Midbrain (tissue), 1 donor: ENCODE results near the gene GUCA2A.

Experiments used
- DNase-seq: peaks from one replicate; lab custom pipeline; 2025; lab: John Stamatoyannopoulos, UW

Gene GUCA2A

DNA sequence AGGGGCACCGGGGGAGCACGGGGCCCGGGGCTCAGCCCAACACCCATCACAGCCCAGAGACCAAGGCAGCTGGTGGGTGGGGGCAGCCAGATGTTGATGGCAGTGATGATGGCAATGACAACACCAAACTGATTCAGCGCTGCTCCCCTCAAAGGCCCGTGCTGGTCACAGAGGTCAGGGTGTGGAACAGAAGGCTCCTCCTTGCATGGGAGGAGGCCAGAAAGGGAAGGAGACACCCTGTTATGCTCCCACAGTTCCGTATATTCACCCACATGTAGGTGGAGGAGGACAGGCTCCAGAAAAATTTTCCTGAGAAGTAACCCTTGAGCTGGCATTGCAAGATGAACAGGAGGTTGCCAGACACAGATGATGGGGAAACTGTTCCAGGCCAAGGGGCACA is 10.9 kb downstream of the GUCA2A start:
- no peak for DNase-seq

DNA sequence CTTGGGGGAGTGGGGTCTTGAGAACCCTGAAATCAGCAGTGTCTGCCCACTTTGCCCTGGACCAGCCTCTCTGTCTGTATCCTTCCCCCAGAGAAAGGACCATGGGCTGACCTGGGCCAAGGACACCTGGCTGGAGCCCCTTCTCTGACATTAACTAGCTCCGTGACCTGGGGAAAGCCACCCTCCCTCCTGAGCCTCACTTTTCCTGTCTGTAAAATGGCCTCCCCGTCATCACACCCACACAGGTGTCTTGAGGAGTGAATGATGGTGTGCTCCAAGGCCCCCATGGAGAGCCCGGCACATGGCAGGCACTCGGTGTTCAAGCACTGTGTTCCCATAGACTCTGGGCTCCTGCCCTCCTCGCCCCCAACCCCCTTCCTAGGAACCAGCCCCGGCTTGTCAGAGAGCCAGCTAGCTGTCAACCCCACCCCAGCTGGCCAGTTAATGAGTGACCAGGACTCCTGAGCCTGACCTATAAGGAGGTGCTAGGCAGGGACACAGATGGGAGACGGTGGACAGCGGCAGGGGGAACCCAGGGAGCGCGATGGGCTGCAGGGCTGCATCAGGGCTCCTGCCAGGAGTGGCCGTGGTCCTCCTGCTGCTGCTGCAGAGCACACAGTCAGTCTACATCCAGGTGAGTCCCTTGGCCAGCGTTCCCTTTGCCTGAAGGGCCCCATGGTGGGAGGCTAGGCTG is 11.5 kb downstream of the GUCA2A start, which contains the start of gene GUCA2B:
TSS of gene GUCA2B (plus strand) at position 504 of the 694 bp plus-strand sequence. CDS start at position 545, 41 bp downstream.
- no peak for DNase-seq

DNA sequence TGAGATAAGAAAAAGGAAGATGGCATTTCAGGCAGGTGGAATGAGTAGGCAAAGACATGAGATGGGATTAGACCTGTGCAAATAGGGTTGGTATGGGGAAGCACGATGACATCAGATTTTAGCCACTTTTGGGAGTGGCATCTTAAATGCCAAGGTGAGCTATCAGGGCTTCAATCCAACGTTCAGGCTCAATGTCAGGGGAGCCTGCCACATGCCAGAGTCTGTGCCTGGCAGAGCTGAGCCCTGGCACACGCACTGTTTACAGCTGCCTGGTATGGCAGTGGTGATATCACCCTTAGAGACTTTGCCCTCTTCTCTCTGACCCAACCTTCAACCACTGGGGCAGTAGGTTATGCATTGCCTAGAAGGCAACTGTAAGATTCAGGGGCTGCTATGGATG is 12.4 kb downstream of the GUCA2A start:
- DNase-seq, result no peak

DNA sequence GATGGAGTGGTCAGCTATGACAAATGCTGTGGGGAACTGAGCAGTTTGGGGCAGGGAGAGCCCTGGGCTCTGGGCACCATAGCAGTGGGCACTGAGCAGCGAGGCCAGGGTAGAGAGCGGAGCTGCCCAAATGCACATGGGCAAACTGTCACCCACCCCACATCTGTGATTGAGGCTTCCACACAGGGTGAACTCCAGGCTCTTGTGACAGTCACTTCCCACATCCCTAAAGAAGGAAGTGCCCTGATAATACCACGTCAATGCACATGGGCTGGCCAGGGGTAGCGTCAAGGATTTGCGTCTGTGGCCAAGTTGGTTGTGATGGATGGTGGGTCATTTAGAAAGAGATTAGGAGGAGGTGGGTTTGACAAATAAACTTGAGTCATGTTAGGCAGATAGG is 13.9 kb downstream of the GUCA2A start:
- DNase-seq, result no peak

DNA sequence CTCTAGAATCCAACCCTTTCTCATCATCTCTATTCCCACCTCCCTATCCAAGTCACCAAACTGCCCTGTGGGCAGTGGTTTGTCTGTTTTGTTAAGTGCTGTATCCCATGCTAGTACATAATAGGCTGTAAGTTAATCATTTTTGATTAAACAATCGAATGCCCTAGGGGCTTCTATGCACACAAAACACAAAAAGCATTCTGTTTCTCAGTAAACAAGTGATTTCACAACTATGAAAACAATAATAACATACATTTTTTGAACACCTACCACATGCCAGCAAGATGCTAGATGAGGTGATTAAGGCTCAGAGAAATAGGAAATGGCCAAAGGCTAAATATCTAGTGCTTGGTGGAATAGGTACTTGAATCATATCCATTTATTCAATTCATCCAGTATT is 16.4 kb downstream of the GUCA2A start:
- DNase-seq, result no peak

DNA sequence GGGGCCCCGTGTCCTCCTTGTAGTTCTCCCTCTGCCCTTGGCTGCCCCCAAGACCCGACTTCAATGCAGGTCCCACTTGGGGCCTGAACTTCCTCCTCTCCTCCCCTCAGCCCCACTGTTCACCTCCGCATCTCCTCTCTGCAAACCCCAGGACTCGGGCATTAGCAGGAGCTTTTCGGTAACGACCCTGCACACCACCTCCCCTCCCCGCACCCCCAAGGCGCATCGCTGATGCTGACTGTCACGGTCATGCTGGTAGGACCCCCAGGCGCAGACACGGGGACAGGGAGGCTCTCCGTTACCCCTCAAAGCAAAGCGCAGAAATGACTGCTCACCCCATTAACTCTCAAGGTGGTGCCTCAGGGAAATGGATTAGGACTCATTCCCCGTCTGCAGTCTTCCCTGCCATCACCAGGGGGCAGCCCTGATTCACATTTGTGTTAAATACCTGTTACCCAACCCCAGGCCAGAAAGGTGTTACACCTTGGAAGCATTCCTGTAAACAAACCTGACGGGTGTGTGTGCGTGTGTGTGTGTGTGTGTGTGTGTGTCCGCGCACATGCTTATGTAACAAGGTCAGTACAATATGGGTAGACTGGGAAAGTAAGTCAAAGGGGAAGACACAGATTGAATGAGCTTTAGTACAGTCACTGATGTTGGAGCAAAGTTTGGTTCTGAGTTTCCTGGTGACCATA is 17.8 kb downstream of the GUCA2A start:
- peak; percentile 21 for DNase-seq

DNA sequence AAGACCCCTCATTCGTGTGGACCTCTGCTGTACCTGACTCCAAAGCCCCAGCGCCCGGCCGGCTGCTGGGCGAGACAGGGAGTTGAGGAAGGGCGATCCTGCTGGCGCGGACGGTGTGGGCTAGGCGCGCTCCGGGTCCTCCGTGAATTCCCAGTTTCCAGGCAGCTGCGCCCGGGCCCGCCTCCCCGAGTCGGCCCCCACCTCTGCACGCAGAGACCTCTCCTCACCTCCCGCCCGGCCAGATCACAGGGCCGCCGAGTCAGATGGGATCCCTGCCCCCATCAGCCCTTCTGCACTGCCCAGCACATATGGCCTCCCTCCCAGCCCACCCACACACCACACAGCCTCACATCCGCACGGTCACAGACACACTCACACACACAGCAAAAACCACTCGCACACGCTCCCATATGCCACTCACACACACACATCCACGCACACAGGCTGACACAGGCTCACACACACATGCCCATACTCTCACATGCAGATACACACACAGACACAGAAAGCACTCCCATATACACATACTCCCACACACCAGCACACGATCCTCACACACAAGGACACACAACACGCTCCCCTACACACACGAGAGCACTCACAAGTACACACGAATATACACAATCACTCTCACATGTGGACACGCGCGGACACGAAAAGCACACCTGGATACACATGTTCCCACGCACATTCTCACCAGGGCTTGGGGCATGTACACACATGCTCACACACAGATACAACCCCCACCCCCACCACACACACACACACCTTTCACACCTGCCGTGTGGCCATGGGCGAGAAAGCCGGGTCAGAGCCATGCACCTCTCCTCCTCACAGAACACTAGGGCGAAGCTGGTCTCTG is 18.6 kb downstream of the GUCA2A start:
- no peak for DNase-seq

DNA sequence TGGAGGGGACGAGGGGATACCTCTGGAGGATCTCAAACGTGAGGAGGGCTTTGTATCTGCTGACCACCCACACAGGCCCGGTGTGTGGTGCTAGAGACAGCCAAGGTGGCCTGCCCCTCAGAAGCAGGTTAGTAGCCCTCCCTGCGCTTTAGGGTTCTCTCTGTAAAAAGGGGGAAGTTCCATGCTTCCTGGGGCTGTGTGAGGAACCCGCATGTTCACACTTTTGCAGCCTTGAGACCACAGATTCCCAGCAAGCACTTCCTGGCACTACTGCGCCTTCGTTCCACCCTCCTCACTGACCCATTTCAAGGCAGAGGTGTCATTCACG is 19.2 kb downstream of the GUCA2A start:
- DNase-seq, result no peak

DNA sequence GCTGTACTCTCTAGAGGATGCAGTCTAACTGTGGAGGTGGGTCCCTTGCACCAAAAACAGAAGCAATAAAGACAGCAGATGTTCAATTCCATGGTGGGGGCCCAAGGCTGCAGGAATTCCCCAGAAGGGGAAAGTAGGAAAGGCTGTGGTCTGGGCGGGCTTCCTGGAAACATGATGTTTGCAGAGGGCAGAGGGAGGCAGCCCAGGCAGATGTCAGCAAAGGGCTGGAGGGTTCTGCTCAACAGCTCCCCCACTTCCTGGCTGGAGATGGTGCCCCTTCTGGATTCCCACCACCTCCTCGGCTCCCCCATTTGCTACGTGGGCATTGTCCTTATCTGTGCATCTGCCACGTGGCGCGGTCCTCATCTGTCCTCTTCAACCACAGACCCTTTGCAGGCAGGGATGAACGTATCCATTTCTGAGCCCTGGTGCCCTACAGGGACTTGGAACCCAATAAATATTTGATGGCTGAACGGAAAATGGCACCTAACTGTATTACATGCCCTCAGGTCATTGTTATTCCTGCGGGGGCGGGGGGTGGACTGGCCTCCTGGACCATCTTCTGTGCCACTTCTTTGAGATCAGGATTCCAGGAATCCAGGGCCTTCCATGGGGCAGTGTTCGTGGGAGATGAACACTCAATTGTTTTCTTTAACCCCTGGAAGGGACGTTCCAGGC is 19.7 kb downstream of the GUCA2A start:
- DNase-seq, result no peak

DNA sequence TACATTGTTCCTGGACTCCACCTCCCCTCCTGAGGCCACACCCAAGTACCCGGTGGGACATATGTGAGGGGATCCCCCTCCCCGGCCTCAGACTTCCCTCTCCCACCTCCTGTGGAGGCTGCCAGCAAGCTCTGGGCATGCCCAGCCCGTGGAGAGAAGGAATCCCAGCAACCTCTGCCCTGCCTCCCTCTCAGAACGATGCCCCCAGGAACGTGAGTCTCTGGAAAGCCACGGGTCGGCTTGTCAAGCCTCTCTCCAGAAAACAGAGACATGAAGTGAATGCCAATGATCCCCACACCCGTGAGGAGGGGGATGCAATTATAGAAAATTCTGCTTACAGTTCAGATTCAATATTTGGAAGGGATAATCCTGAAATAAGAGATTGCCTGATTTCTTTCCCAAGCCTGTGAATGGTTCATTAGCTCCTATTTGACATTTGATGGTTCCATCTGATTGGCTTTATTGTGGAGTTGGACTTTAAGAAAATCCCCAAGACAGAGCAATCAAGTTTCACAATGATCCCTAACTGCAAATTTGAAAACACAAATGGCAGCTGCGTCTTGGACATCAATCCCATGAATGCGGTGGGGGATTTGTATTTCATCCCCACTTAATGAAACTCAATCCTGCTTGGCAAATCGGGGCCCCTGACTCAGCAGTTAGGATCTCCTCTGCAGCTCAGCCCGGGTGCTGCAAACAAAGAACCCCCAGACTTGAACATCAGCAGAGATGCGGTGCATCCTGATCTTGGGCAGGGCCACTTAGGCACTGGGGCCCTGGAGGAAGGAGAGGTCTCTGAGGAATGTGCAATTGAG is 20.4 kb downstream of the GUCA2A start:
- DNase-seq, result no peak

DNA sequence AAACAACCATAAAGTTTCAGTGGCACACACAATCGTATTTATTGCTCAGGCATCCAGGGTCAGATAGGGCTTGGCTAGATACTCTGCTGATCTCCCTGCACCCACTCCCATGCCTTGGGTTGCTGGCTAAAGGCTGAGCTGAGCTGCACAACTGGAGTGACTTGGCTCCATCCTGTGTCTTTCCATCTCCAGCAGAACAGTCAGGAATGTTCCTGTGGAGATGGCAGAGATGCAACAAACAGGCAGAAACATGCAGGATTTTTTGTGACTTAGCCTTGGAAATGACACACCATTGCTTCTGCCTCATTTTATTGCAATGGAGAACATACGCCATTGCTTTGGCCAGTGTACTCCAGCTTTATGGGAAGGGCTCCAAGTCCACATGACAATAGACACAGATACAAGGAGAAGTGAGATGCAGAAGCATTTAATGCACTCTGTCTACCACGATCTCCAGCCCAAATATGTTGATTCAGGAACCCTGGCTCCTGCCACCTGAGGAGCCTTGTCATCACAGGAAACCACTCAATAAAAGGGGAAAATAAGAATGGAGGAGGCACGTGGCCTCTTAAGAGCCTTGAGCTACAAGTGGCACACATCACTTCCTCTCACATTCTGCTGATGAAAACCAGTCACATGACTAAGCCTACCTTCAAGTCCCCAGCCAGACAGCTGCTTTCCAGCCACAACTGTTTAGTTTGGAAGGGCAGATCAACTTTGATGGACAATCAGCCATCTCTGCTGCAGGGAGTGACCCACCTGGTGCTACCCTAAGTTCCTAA is 21.5 kb downstream of the GUCA2A start:
- DNase-seq, result no peak

DNA sequence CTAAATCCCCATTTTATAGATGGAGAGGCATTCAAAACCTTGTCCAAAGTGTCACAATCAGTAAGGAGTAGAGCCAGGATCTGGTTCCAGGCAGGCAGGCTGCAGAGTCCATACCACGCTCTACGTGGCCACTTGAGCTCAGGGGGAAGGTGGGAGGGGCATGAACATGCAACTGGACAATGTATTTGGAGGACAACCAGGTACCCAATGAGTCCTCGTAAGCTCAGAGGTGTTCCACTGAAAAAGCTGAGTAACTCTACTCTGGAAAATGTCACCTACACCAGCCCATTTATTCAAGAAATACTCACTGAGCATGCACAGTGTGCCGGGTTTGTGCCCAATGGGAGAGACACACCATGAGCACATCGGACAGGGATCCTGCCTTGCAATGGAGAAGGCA is 22.6 kb downstream of the GUCA2A start:
- no peak for DNase-seq

DNA sequence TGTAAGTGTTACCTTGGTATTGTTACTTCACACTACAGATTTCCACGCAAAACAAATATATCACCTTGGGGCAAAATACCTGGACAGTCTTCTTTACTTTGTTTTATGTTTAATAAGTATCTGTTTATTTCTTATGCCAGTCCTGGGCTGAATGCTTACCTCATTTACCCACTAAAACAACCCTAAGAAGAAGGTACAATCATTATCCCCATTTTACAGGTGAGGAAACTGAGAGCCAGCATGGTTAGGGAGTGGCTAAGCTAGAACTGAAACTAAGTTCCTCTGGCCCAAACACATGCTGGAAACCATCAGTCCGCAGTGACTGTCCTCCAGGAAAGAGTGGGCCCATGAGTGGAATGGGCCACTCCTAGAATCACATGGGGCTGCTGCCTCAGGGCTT is 24.4 kb downstream of the GUCA2A start:
- DNase-seq, result no peak

DNA sequence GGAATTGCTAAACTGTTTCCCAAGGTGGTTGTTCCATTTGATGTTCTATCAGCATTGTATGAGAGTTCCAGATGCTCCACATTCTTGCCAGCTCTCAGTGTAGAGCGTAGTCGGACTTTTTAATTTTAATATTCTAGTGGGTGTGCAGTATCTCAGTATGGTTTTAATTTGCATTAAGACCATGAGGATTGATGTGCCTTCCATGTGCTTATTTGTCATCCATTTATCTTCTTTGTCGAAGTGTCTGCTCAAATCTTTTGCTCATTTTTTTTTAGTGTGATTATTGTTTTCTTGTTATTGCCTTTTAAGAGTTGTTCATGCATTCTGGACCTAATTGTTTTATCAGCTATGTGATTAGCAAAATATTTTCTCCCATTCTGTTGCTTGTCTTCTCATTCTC is 25.1 kb downstream of the GUCA2A start:
- no peak for DNase-seq

DNA sequence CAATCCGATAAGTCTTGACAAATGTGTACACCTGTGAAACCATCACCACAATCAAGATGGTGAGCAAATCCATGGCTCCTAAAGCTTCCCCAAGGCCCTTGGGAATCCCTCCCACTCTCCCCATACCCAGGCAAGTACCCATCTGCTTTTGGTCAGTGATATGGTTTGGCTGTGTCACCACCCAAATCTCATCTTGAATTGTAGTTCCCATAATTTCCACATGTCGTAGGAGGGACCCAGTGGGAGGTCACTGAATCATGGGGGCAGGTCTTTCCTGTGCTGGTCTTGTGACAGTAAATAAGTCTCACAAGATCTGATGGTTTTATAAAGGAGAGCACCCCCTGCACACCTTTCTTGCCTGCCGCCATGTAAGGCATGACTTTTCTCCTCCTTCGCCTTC is 26.0 kb downstream of the GUCA2A start:
- no peak for DNase-seq

DNA sequence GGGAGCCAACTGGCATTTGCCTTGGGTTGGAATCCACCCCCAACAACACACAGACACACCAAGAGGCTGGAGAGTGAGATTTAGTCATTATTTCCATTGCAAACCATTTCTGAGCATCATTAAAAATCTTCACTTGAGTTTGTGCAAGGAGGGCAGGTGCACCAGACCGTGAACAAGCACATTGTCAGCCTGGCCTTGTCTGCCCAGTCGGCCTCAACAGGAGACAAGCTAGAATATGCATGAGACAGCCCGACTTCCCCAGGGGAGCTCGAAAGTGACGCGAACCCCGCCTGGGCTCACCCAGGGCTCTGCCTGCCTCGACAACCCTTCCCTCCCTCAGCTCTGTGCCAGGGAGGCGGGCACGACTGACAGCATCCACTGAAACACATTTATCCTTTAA is 26.8 kb downstream of the GUCA2A start:
- DNase-seq, result no peak

DNA sequence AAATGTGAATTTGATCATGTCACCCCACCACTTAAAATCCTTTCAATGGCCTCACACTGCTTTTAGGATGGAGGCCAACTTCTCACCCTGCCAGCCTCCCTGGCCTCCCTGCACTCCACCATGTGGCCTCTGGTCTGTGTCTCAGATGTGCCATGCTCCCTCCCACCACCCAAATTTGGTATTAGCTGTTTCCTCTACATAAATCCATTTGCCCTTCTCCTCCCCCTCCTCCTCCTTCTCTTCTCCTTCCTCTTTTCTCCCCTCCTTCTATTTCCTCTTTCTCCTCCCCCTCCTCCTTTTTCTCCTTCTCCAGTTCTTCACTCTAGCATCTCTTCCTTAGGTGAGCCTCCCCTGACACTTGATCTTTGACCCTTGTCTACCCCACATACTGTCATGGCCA is 28.1 kb downstream of the GUCA2A start:
- no peak for DNase-seq

DNA sequence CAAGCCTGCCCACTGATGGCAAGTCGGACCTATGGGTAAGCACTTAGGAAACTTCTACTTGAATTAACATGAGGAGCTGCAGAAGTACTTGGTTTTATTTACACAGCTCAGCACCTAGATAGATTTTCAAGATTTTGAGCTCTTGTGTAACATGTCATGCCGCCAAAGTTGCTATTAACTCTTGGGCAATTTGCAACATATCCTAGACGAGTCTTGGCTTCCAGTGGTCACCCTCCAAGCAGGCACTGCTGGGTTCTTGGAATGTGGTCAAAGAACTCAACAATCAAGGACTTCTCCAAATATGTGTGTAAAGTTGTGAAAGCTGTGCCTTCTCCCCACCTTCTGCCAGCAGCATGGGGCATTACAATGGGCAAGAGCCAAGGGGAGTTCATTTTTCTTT is 29.1 kb downstream of the GUCA2A start:
- no peak for DNase-seq

DNA sequence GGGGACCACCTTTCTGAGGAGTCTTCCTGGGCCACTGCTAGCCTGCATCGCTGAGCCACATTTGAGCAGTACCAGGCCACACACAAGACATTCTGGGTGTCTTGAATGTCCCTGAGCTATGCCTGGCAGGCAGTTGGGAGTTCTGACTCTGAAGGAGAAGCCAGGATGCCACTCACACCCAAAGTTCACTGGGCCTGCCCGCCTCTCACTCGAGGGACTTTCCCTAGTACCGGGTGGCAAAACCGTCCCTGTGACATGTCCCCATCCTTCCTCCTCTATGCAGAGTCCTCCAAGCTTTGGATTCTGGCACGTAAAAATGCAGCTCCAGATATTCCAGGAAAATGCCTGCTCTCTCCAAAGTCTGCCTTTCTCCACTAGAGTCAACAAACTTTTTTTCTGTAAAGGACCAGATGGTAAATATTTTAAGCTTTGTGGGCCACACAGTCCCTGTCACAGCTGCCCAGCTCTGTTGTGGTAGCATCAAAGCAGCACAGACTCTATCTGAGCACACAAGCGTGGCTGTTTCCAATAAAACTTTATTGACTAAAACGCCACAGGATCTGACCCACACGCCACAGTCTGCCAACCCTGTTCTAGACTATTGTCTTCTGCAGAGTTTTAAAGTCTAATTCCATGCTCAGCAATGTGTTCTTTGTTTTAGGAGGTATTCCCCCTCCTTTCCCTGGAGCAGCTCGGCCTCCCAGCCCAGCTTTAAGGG is 30.6 kb downstream of the GUCA2A start:
- DNase-seq, result no peak

DNA sequence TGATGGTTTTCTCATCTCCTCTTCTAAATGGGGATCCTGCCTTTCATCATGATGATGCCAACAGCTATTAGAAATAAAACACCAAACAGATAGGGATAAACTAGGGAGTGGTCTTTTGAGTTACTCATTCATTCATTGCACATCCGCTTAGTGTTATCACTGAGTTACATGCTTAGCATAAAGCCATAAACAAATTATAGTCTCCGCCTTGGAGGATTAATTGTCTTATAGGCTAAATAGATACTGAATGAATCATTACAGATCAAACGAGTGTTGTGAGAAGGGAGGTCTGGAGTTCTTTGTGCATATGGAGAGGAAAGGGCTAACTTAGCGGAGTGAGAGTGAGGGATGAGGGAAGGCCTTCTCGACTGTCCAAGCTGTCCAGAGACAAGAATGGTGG is 31.2 kb downstream of the GUCA2A start:
- DNase-seq, result no peak
